WERI-Rb-1 (cell line): ENCODE measurements around the gene BBLN.

Experiments
- DNase-seq: peaks from one replicate; pipeline ENCODE4 v3.0.0-alpha.2; 2020
- H3K27ac ChIP-seq: fragments of 250-450 bp; sonication (Bioruptor Pico); 2 replicates; pipeline ENCODE4 v1.5.1; 2020; ENCODE audit warnings: mild to moderate bottlenecking, moderate library complexity
- H3K27me3 ChIP-seq: fragments of 250-450 bp; sonication (Bioruptor Pico); 2 replicates; pipeline ENCODE4 v1.5.1; 2021; ENCODE audit warnings: mild to moderate bottlenecking, low read depth, moderate library complexity; ENCODE audit not compliant: insufficient read depth, severe bottlenecking
- H3K36me3 ChIP-seq: fragments of 250-450 bp; sonication (Bioruptor Pico); 2 replicates; pipeline ENCODE4 v1.5.1; 2020; ENCODE audit warnings: mild to moderate bottlenecking, moderate library complexity
- H3K4me3 ChIP-seq: 2 replicates; pipeline ENCODE4 v1.5.1; 2011; ENCODE audit warnings: low read depth, mild to moderate bottlenecking, control low read depth, low read length
- H3K9me3 ChIP-seq: fragments of 250-450 bp; sonication (Bioruptor Pico); 2 replicates; pipeline ENCODE4 v1.5.1; 2021; ENCODE audit warnings: mild to moderate bottlenecking, moderate library complexity; ENCODE audit not compliant: severe bottlenecking
- CTCF ChIP-seq: IDR thresholded peaks from 2 replicates; pipeline ENCODE4 v1.5.1; 2011; ENCODE audit warnings: low read depth, mild to moderate bottlenecking, control low read depth, inconsistent platforms, low read length

BBLN gene

GRCh38 chr9:128161215-128161902, 1.3 kb downstream of the BBLN start:
- Histone ChIP-seq H3K27me3 (no peaks in the 10 kb centered on the region), H3K27ac (no peak overlapping the region), H3K36me3 (peaks cover 48% of the 10 kb centered on the region), H3K9me3 (no peaks in the 10 kb centered on the region), H3K4me3 (no peak overlapping the region)
- no peak for DNase-seq
- no peak for TF ChIP-seq CTCF

GRCh38 chr9:128162215-128163026, 2.4 kb downstream of the BBLN start:
- TF ChIP-seq CTCF: no peak
- no peak for DNase-seq
- Histone ChIP-seq H3K27ac (no peak overlapping the region), H3K9me3 (no peaks in the 10 kb centered on the region), H3K4me3 (no peak overlapping the region), H3K36me3 (peaks cover 58% of the 10 kb centered on the region), H3K27me3 (no peaks in the 10 kb centered on the region)

GRCh38 chr9:128163027-128163515, 3.0 kb downstream of the BBLN start:
- no peak for DNase-seq
- Histone ChIP-seq H3K27me3 (no peaks in the 10 kb centered on the region), H3K36me3 (peaks cover 65% of the 10 kb centered on the region), H3K4me3 (no peak overlapping the region), H3K9me3 (no peaks in the 10 kb centered on the region), H3K27ac (no peak overlapping the region)
- no peak for TF ChIP-seq CTCF

DNA sequence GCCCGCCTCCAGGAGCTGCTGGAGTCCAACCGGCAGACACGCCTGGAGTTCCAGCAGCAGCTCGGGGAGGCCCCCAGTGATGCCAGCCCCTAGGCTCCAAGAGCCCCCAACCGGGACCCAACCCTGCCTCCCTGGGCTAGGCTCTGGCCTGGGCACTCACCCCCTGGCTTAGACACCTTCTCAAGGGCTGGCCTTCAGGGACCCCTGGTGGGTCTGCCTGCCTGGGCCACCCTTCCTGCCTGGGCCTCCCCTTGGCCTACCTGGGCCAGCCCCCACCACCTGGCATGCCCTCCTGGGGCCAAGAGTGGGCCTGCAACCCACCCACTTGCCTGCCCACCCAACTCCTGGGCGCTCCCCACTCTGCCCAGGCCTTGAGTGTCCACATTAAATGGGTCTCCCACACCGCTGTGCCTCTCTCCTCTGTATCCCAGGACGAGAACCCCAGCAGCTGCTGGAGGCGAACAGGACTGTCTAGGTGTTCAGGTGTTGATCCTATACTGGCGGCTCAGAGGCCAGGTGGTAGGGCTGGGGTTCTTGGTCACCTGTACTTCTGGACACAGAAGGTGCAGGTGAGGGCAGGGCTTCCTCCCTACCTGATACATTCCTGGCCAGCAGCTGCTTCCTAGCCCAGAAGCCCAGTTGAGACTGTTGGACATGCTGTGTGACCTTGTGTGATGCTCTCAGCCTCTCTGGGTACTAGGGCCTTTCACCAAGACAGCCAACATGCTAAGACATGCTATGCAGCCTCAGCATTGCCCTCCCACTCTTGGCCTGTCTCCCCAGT, 3.6 kb downstream of the BBLN start:
- Histone ChIP-seq H3K36me3 (peaks cover 71% of the 10 kb centered on the region), H3K27ac (no peak overlapping the region), H3K4me3 (no peak overlapping the region), H3K9me3 (no peaks in the 10 kb centered on the region), H3K27me3 (no peaks in the 10 kb centered on the region)
- no peak for TF ChIP-seq CTCF
- DNase-seq: no peak

- no peak for TF ChIP-seq CTCF
- no peaks in the 10 kb centered on the region for H3K9me3 ChIP-seq
Measured at GRCh38 chr9:128164307-128164885, 4.3 kb downstream of the BBLN start.

More at GRCh38 chr9:128164307-128164885, 4.3 kb downstream of the BBLN start:
- no peak overlapping the region for H3K27ac ChIP-seq
- no peak for DNase-seq
- no peak overlapping the region for H3K4me3 ChIP-seq
- no peaks in the 10 kb centered on the region for H3K27me3 ChIP-seq
- peaks cover 78% of the 10 kb centered on the region for H3K36me3 ChIP-seq
